HG03159 (cell line): ENCODE results near the gene KIF26B.
"Not testable (repeated sequence)": the region's sequence is repeated elsewhere in the genome, so short reads cannot be mapped to it uniquely, and the experiment has no call there.

Experiments used
- ATAC-seq: cut with Tn5 transposase; IDR thresholded peaks from one replicate; pipeline ENCODE4 v1.9.1; 2021; ENCODE audit warnings: mild to moderate bottlenecking, moderate library complexity; ENCODE audit not compliant: unreplicated experiment

The KIF26B gene

DNA sequence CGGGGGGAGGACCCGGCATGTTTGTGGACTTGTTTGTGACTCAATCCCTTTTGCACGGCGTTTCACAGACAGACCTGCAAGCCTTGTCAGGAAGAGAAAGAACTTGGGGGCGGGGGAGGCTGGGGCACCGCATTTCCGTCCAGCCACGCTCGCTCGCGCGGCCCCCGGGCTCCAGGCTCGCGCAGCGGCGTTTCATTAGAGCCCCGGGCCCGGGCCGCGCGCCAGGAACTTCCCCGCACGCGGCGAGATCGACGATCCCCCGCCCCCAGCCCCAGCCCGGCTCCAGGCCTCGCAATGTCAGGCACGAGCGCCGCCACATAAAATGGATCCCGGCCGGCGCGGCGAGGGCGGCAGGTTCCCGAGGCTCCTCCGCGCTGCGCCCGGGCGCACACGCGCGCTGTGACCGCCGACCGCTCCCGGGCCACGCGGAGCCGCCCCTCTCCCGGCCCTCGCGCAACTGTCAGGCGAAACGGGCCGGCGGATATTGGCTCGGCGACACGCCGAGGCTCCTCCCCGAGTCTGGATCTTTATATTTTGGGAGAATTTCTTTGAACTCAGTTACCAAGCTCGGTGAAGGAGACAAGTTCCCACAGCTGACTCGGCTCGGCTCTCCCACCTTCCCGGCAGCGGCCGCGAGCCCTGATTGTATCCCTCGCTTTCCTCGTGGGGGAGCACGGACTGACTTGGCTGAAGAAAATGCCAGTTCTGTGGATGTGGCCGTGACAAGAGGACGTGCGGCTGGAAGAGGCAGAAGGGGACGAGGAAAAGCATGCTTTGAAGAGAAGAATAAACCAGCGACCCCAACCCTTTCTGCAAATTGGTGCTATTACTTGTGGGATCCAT lies at the start of gene KIF26B:
Gene KIF26B (plus strand): TSS at position 557 of the 843 bp plus-strand sequence. CDS start 440 bp downstream, outside the sequence.
- ATAC-seq, result no peak

DNA sequence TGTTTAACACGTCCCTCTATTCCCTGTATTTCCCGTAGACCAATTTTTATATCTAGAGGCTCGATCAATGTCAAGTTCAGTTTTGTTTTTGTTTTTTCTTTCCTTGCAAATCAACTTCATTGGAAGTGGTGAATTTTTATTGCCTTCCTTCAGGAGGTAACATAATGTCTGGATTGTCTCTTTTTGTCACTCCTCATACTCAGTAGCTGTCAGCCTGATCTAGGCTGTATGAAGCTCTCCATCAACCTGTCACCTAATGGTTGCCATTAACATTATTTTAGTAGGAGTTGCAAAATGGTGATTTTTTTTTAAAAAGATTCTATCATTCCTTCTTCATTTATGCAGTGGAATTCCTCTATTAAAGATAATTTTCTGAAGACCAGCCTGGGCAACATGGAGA lies 49.7 kb upstream of the KIF26B start:
- ATAC-seq, result no peak

DNA sequence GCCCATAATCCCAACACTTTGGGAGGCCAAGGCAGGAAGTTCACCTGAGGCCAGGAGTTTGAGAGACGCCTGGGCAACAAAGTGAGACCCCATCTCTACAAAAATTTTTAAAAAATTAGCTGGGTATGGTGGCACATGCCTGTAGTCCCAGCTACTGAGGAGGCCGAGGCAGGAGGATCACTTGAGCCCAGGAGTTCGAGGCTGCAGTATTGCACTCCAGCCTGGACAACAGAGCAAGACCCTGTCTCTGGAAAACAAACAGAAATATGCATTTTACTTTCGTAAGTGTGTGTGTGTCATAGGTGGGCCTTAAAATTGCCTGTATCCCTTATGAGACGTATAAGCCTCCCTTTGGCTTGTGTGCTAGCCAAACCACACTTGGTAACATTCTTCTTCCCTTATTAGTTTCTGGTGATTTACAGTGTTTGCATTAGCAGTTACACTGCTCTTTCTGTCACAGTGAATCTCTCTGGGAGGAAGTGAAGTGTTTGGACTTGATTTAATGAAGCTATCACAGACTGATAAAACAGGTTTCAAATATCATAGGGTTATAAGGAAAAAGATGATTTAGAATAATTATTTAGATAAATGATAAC lies 48.9 kb upstream of the KIF26B start:
- no peak for ATAC-seq

- ATAC-seq, result no peak
These were observed 47.0 kb upstream of the KIF26B start for GRCh38 chr1:245107776-245108114.

DNA sequence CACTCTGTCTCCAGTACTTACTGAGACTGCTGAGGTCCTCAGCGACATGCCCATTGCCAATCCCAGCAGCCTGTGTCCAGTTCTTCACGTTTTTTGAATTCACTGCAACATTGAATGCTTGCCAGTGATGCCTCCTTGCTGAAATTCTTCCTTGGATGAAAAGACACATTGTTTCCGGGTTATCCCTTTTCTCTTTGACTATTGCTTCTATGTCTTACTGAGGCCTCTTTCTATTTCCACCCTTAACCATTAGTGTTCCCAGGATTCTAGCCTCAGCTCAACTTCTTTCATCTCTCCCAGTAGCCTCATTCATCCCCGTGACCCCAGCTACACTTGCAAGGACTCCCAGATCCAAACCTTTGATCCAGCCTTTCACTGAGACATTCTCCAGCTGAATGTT lies 46.5 kb upstream of the KIF26B start:
- ATAC-seq, result no peak

DNA sequence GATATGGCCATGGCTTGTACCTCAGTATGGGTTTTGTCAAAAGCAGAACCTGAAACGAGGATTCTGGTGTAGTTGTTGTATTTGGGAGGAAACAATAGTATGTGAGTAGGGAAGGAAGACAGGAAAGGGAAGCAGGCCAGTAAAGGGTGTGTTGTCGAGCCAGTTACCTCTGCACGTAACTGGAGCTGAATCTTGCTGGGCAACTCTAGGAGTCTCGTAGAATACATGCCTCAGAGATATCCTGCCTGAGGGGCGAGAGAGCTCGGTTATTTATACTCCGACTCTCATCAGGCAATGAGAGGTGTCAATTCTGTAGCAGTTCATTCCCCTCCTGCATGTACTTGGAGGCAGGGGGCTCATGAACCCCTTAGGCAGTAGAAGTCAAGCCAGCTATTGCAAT lies 45.9 kb upstream of the KIF26B start:
- no peak for ATAC-seq

DNA sequence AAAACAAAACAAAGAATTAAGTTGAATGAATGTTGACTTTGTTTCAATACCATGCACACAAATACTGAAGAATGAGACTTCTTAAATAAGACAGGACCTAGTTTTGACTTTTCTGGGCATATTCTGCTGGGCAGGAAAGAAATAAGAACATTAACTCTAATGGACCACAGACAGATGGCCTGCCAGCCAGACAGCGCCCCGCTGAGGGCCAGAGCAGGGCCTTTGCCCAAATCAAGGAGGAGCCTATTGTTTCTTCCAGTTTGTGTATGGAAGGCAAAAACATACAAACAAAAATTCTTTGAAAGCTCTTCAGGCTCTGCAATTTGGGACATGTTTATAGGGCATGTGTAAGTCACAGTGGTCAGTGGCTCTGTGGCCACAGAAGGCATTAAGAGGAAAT lies 44.4 kb upstream of the KIF26B start:
- no peak for ATAC-seq

GRCh38 chr1:245111073-245111472 lies 43.7 kb upstream of the KIF26B start:
- no peak for ATAC-seq

DNA sequence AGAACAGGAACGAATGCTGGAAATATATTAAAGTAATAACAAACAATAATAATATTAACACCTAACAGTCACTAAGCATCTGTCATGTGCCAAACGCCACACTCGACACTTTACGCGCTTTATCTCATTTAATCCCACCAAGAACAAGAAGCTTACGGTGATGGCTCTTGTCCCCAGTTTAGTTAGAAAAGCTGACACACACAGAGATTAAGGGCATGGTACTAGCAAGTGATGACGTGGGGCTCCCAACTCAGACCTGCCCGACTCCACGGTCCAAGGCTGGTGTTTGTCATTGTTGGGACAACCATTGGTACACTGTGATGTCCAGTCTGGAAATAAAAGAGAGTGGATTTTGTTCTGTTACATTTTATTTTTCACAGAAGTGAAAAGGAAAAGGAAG lies 41.1 kb upstream of the KIF26B start:
- no peak for ATAC-seq

- ATAC-seq, result no peak
These were observed 38.7 kb upstream of the KIF26B start for GRCh38 chr1:245116131-245116530.

GRCh38 chr1:245116751-245117150 lies 38.0 kb upstream of the KIF26B start:
- ATAC-seq, result no peak

DNA sequence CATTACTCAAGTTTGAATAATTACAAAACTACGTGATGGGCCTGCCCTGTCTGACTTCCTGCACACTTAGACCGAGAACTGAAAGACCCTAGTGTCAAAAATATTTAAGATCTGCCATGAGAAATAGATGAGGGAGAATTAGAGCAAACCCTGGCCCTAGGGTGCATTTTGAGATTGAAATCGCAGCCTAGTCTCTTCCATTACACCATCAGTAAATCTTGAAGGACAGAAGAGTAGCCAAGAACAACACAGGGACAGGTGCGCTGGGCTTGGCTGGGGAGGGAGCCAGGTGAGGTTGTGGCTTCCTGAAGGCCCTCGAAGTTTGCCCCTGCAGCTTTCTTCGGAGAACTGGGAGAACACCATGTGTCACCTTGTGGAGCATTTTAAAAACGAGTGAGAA lies 36.7 kb upstream of the KIF26B start:
- no peak for ATAC-seq

DNA sequence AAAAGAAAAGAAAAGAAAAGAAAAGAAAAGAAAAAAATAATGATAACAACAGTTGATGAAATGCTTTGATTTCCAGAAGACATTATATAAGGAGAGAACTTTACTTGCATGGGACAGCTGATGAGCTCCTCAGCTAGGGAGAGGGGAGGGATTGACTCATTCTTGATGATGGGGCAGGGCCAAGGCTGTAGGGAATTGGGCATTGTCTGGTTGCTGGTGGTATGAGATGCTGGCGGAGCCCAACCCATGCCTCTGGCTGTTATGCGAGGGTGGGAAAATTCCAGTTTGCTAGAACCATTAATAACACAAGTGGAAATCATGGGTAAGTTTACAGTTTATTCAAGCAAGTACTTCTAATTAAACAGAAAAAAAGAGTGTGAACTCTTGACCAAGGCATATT lies 36.0 kb upstream of the KIF26B start:
- no peak for ATAC-seq

DNA sequence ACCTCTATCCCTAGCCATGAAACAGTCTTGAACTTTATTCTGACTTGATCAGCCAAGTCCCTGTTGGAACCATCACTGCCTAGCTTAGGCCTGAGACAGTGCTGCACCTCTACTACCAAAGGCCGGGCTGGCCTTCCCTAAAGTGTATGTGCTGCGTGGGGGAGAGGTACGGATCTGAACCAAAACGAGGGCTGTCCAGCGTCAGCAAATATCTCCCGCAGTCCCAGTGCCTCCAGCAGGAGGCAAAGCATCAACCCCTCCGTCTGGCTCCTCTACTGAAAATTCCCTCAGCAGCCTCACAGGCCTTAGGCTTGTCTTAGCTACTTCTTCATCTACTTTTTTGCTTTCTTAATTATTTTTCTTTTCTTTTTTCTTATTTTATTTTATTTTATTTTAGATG lies 33.3 kb upstream of the KIF26B start:
- ATAC-seq, result no peak

GRCh38 chr1:245124241-245124640 lies 30.5 kb upstream of the KIF26B start:
- ATAC-seq, result no peak

GRCh38 chr1:245124644-245125043 lies 30.1 kb upstream of the KIF26B start:
- no peak for ATAC-seq

- no peak for ATAC-seq
These were observed 28.3 kb upstream of the KIF26B start for GRCh38 chr1:245126530-245126929.

- ATAC-seq, result no peak
These were observed 26.2 kb upstream of the KIF26B start for GRCh38 chr1:245128381-245129101.

- ATAC-seq, result no peak
These were observed 25.2 kb upstream of the KIF26B start for GRCh38 chr1:245129319-245130240.

DNA sequence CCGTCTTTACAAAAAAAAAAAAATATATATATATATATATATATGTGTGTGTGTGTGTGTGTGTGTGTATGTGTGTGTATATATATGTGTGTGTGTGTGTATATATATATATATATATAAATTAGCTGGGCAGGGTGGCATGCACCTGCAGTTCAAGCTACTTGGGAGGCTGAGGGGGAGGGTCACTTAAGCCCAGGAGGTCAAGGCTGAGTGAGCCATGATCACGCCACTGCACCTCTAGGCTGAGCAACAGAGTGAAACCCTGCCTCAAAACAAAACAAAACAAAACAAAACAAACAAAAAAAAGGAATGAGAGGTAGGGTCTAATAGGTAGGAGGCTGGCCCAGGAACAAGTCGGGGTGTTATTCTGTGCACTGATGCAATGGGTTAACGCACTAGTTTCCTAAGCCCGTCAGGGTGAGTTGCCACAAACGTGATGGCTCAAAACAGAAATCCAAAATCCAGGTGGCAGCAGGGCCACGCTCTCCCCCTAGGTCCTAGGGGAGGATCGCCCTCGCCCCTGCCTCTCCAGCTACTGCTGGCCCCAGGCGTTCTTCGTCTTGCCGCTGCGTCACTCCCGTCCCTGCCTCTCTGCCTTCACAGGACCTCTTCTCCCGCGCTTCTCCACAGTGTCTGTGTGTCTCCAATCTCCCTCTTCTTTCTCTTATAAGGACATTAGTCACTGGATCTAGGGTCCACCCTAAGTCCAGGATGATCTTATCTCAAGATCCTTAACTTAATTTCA lies 24.3 kb upstream of the KIF26B start:
- not testable (repeated sequence) for ATAC-seq
